Liver (tissue), 9 donors: ENCODE data around the gene PRKCD. TPM values are rescaled to one million over a fixed set of nuclear protein-coding genes. Genes with fewer than 3 reads are reported as not detected.

Experiments used
- DNase-seq: peaks from one replicate; pipeline ENCODE4 v3.0.0-alpha.2; 2017; ENCODE audit warnings: low spot score
- H3K27ac ChIP-seq, 2 donors: one replicate each; pipeline ENCODE4 v1.7.0; 2013; ENCODE audit warnings: inconsistent platforms in 2 of 2, low read length in 2 of 2, control low read depth in 1 of 2, low read depth in 1 of 2, mild to moderate bottlenecking in 1 of 2
- H3K27me3 ChIP-seq, 4 donors: one replicate each; pipeline versions ENCODE4 v1.6.1 to v1.7.0; 2013; ENCODE audit warnings: low read length in 3 of 4, inconsistent platforms in 1 of 4, mild to moderate bottlenecking in 1 of 4, moderate library complexity in 1 of 4; ENCODE audit not compliant: control insufficient read depth in 4 of 4, insufficient read depth in 4 of 4
- H3K36me3 ChIP-seq, 4 donors: one replicate each; pipeline versions ENCODE4 v1.6.1 to v1.7.0; 2013; ENCODE audit warnings: low read length in 3 of 4, mild to moderate bottlenecking in 3 of 4, low read depth in 1 of 4, moderate library complexity in 1 of 4; ENCODE audit not compliant: control insufficient read depth in 4 of 4, insufficient read depth in 3 of 4
- H3K4me1 ChIP-seq, 4 donors: one replicate each; pipeline versions ENCODE4 v1.6.1 to v1.7.0; 2013; ENCODE audit warnings: low read length in 3 of 4, mild to moderate bottlenecking in 3 of 4, moderate library complexity in 1 of 4; ENCODE audit not compliant: control insufficient read depth in 4 of 4, insufficient read depth in 4 of 4
- H3K4me3 ChIP-seq, 3 donors: one replicate each; pipeline versions ENCODE4 v1.6.1 to v1.7.0; 2013; ENCODE audit warnings: low read length in 3 of 3, control low read depth in 1 of 3, low read depth in 1 of 3, mild to moderate bottlenecking in 1 of 3
- H3K9ac ChIP-seq, 2 donors: one replicate each; pipeline ENCODE4 v1.7.0; 2013; ENCODE audit warnings: low read length in 2 of 2, mild to moderate bottlenecking in 2 of 2, moderate library complexity in 2 of 2, control low read depth in 1 of 2, low read depth in 1 of 2
- H3K9me3 ChIP-seq, 4 donors: one replicate each; pipeline versions ENCODE4 v1.6.1 to v1.7.0; 2013; ENCODE audit warnings: low read length in 3 of 4; ENCODE audit not compliant: control insufficient read depth in 4 of 4
- EGR1 ChIP-seq, 2 donors: IDR thresholded peaks; 2 replicates each; pipeline ENCODE4 v1.6.1; 2016 to 2018; ENCODE audit warnings: antibody characterized with exemption in 2 of 2, low read depth in 2 of 2
- GABPA ChIP-seq, 2 donors: IDR thresholded peaks in 1 of 2; conservative IDR thresholded peaks in 1 of 2; 2 replicates each; pipeline ENCODE4 v1.6.1; 2016; ENCODE audit warnings: antibody characterized with exemption in 2 of 2, mild to moderate bottlenecking in 1 of 2, moderate library complexity in 1 of 2
- HNF4A ChIP-seq, 2 donors: conservative IDR thresholded peaks; 2 replicates each; pipeline ENCODE4 v1.6.1; 2016; ENCODE audit warnings: antibody characterized with exemption in 2 of 2, mild to moderate bottlenecking in 2 of 2
- HNF4G ChIP-seq: IDR thresholded peaks from 2 replicates; pipeline ENCODE4 v1.6.1; 2016; ENCODE audit warnings: antibody characterized with exemption
- JUND ChIP-seq, 2 donors: IDR thresholded peaks; 2 replicates each; pipeline ENCODE4 v1.6.1; 2016; ENCODE audit warnings: antibody characterized with exemption in 2 of 2
- NR2F2 ChIP-seq: IDR thresholded peaks from 2 replicates; pipeline ENCODE4 v1.6.1; 2016; ENCODE audit warnings: antibody characterized with exemption
- SP1 ChIP-seq: IDR thresholded peaks from 2 replicates; pipeline ENCODE4 v1.6.1; 2018; ENCODE audit warnings: antibody characterized with exemption, mild to moderate bottlenecking
- YY1 ChIP-seq: IDR thresholded peaks from 2 replicates; pipeline ENCODE4 v1.6.1; 2016; ENCODE audit warnings: antibody characterized with exemption, mild to moderate bottlenecking
- WGBS: extraction: QIAGEN DNeasy Blood & Tissue Kit; methylation state at CpG from one replicate; pipeline ENCODE4 v1.1.7; 2013; 5-methylcytosine and 5-hydroxymethylcytosine counted together
- polyA plus RNA-seq, 2 donors: library from polyadenylated mRNA; stranded (reverse) in 1 of 2; unstranded in 1 of 2; fragments of 200-250 nt in 1 of 2; fragments of >200 nt in 1 of 2; fragmentation: Nextera tagmentation in 1 of 2; extraction: Ambion mirVana in 1 of 2; gene quantifications; one replicate each; pipeline versions ENCODE4 v1.2.1 to v1.2.3, GENCODE V29; 2013 to 2015
- total RNA-seq, 2 donors: library from RNA; depleted of rRNA; stranded (reverse); fragments of >200 nt; gene quantifications; one replicate each; pipeline ENCODE4 v1.2.3, GENCODE V29; 2014
- TF ChIP-seq, protein P1 (sequence below): IDR thresholded peaks from 2 replicates; pipeline ENCODE4 v1.6.1; 2016; ENCODE audit warnings: antibody characterized with exemption, mild to moderate bottlenecking
- TF ChIP-seq, protein P2 (sequence below): IDR thresholded peaks from 2 replicates; pipeline ENCODE4 v1.6.1; 2016; ENCODE audit warnings: antibody characterized with exemption
- TF ChIP-seq, protein P3 (sequence below): IDR thresholded peaks from 2 replicates; pipeline ENCODE4 v1.6.1; 2016; ENCODE audit warnings: antibody characterized with exemption
- TF ChIP-seq, protein P4 (sequence below): fragments of 150-350 bp; IDR thresholded peaks from 2 replicates; pipeline ENCODE4 v1.5.1; 2017; ENCODE audit warnings: improper control_type of control experiment, low read depth, low read length; ENCODE audit not compliant: missing input control
- donor health status: healthy.
- donor health status: healthy.
- donor health status: healthy.
- donor health status: healthy.
- donor health status: healthy.

PRKCD gene
- total and polyA plus RNA-seq, 4 donors, result 3.1 to 7.3 (median 3.4) TPM

DNA sequence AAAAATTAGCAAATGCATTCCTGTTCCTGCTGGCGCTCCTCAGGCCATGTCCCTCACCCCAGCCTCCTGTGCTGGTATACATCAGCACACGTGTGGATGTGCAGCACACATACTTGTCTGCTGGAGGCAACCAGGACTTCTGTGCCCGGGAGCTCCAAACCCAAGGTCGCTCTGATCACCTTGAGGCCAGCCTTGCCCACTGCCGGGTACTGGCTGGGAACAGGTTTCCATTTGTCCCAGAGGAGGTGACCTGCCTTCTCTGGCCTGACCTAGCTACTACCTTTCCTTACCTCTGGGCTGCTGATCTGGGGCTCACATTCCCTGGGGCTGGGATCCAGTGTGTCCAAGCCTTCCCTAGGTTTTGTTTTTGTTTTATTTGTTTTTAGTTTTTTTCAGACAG, 12.1 kb downstream of the PRKCD start:
- H3K9ac ChIP-seq, result no peak overlapping the region

DNA sequence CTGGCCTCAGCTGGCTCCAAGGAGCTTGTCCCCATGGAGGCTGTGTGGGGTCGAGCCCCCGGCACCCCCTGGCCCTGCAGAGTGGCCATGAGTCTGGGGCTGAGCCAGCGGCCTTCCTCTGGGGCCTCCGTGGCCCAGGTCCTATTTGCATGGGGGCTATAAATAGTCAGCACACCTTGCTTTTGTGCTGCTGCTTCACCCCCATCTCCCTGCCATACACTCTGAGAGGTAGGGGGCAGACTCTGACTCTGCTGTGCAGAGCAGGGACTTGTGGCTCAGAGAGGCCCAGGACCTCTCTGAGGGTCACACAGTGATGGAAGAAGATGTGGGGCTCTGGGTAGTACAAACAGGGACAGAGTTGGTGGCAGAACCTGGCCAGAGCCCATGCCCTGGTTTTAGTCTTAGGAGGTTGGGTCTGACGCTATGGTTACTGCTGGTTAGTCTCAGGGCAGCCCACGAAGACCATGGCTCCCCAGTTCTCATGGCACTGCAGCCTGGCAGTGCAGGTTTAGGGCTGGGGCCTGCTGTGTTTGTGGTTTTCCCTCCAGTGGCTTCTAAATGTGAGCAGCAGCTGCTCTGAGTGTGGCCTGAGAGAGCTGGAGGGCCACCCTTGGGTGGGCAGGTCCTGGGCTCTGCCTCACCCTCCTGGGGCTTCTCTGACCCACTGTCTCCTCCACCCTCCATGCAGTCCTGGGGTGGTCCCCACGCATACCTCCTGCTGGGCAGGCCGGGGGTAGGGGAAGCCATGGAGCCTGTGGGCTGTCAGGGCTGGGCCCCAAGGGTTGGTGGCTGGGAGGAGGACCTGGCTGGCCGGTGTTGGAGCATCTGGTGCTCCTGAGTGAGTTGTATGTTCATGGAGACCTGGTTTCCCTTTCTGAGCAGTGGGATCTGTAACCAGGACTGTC, 13.6 kb downstream of the PRKCD start:
- WGBS, result 82% methylated on average over 9 of the region's 9 CpGs
- Histone ChIP-seq H3K9ac (no peak overlapping the region), H3K27ac (no peak overlapping the region), H3K4me1 (peaks cover 0 to 4% (median 1%) of the 10 kb centered on the region in 4 donors), H3K4me3 (no peak overlapping the region), H3K9me3 (no peaks in the 10 kb centered on the region), H3K27me3 (no peaks in the 10 kb centered on the region), H3K36me3 (peaks cover 0 to 10% (median 0%) of the 10 kb centered on the region in 4 donors)
- TF ChIP-seq, protein P1, sequence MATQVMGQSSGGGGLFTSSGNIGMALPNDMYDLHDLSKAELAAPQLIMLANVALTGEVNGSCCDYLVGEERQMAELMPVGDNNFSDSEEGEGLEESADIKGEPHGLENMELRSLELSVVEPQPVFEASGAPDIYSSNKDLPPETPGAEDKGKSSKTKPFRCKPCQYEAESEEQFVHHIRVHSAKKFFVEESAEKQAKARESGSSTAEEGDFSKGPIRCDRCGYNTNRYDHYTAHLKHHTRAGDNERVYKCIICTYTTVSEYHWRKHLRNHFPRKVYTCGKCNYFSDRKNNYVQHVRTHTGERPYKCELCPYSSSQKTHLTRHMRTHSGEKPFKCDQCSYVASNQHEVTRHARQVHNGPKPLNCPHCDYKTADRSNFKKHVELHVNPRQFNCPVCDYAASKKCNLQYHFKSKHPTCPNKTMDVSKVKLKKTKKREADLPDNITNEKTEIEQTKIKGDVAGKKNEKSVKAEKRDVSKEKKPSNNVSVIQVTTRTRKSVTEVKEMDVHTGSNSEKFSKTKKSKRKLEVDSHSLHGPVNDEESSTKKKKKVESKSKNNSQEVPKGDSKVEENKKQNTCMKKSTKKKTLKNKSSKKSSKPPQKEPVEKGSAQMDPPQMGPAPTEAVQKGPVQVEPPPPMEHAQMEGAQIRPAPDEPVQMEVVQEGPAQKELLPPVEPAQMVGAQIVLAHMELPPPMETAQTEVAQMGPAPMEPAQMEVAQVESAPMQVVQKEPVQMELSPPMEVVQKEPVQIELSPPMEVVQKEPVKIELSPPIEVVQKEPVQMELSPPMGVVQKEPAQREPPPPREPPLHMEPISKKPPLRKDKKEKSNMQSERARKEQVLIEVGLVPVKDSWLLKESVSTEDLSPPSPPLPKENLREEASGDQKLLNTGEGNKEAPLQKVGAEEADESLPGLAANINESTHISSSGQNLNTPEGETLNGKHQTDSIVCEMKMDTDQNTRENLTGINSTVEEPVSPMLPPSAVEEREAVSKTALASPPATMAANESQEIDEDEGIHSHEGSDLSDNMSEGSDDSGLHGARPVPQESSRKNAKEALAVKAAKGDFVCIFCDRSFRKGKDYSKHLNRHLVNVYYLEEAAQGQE, result no peak
- TF ChIP-seq GABPA (IDR thresholded peaks at IDR 0.05 in 1 of 2, conservative IDR thresholded peaks at IDR 0.05 in 1 of 2), result no peak
- TF ChIP-seq, protein P2, sequence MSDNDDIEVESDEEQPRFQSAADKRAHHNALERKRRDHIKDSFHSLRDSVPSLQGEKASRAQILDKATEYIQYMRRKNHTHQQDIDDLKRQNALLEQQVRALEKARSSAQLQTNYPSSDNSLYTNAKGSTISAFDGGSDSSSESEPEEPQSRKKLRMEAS, result no peak
- TF ChIP-seq EGR1 (IDR thresholded peaks at IDR 0.05; ENCODE audit: low read depth in 2 of 2), result no peak
- TF ChIP-seq, protein P3, sequence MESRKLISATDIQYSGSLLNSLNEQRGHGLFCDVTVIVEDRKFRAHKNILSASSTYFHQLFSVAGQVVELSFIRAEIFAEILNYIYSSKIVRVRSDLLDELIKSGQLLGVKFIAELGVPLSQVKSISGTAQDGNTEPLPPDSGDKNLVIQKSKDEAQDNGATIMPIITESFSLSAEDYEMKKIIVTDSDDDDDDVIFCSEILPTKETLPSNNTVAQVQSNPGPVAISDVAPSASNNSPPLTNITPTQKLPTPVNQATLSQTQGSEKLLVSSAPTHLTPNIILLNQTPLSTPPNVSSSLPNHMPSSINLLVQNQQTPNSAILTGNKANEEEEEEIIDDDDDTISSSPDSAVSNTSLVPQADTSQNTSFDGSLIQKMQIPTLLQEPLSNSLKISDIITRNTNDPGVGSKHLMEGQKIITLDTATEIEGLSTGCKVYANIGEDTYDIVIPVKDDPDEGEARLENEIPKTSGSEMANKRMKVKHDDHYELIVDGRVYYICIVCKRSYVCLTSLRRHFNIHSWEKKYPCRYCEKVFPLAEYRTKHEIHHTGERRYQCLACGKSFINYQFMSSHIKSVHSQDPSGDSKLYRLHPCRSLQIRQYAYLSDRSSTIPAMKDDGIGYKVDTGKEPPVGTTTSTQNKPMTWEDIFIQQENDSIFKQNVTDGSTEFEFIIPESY, result no peak
- TF ChIP-seq, protein P4, sequence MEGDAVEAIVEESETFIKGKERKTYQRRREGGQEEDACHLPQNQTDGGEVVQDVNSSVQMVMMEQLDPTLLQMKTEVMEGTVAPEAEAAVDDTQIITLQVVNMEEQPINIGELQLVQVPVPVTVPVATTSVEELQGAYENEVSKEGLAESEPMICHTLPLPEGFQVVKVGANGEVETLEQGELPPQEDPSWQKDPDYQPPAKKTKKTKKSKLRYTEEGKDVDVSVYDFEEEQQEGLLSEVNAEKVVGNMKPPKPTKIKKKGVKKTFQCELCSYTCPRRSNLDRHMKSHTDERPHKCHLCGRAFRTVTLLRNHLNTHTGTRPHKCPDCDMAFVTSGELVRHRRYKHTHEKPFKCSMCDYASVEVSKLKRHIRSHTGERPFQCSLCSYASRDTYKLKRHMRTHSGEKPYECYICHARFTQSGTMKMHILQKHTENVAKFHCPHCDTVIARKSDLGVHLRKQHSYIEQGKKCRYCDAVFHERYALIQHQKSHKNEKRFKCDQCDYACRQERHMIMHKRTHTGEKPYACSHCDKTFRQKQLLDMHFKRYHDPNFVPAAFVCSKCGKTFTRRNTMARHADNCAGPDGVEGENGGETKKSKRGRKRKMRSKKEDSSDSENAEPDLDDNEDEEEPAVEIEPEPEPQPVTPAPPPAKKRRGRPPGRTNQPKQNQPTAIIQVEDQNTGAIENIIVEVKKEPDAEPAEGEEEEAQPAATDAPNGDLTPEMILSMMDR, result no peak
- no peak for TF ChIP-seq HNF4G
- no peak for DNase-seq

More for the DNA sequence above, 12.1 kb downstream of the PRKCD start:
- TF ChIP-seq HNF4G (no peak), NR2F2 (no peak), SP1 (no peak), HNF4A (conservative IDR thresholded peaks at IDR 0.05) (no peak), JUND (IDR thresholded peaks at IDR 0.05) (no peak), YY1 (no peak), EGR1 (IDR thresholded peaks at IDR 0.05; ENCODE audit: low read depth in 2 of 2) (no peak)
- TF ChIP-seq, protein P2, result no peak
- TF ChIP-seq, protein P1, result no peak
- TF ChIP-seq, protein P4, result no peak
- Histone ChIP-seq H3K27ac (no peak overlapping the region), H3K27me3 (no peaks in the 10 kb centered on the region), H3K4me1 (peaks cover 0 to 9% (median 1%) of the 10 kb centered on the region in 4 donors), H3K4me3 (no peak overlapping the region), H3K36me3 (peaks cover 0 to 2% (median 0%) of the 10 kb centered on the region in 4 donors), H3K9me3 (no peaks in the 10 kb centered on the region)
- WGBS, result 94% methylated on average over 5 of the region's 5 CpGs
- no peak for DNase-seq
